Measurements from ENCODE around the gene RMDN2. TPM values are rescaled to one million over a fixed set of nuclear protein-coding genes. Genes with fewer than 3 reads are reported as not detected.
"Not testable (repeated sequence)": the region's sequence is repeated elsewhere in the genome, so short reads cannot be mapped to it uniquely, and the experiment has no call there.

RMDN2 gene
- total RNA-seq, 1 donor from 2014 or later = 2.3 TPM

- no peak for DNase-seq (ENCODE audit: extremely low read depth, low read depth, low spot score)
These were observed 3.3 kb downstream of the RMDN2 start for GRCh38 chr2:37928377-37928776.

DNA sequence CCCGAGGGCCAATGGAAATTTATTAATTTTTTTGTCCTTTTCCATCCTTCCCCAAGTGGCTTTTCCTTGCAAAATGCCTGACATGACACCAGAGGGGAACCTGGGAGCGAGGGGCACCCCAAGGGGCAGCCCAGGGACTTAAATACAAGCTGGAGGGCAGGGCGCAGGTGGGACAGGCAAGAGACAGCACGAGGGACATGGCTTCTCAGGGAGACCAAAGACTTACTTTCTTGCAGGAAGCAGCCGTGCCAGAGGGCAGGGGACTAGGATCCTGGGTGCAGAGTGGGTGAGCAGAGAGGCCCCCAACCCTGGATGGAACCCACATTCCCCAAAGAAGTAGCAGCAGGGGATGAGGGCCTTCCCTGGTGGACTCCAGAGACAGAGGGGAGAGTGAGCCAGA is 5.3 kb downstream of the RMDN2 start:
- not testable (repeated sequence) for DNase-seq (ENCODE audit: extremely low read depth, low read depth, low spot score)

DNA sequence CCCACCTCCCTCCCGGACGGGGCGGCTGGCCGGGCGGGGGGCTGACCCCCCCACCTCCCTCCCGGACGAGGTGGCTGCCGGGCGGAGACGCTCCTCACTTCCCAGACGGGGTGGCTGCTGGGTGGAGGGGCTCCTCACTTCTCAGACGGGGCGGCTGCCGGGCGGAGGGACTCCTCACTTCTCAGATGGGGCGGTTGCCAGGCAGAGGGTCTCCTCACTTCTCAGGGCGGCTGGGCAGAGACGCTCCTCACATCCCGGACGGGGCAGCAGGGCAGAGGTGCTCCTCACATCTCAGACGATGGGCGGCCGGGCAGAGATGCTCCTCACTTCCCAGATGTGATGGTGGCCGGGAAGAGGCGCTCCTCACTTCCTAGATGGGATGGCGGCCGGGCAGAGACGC is 7.8 kb downstream of the RMDN2 start:
- DNase-seq (ENCODE audit: extremely low read depth, low read depth, low spot score) = not testable (repeated sequence)

DNA sequence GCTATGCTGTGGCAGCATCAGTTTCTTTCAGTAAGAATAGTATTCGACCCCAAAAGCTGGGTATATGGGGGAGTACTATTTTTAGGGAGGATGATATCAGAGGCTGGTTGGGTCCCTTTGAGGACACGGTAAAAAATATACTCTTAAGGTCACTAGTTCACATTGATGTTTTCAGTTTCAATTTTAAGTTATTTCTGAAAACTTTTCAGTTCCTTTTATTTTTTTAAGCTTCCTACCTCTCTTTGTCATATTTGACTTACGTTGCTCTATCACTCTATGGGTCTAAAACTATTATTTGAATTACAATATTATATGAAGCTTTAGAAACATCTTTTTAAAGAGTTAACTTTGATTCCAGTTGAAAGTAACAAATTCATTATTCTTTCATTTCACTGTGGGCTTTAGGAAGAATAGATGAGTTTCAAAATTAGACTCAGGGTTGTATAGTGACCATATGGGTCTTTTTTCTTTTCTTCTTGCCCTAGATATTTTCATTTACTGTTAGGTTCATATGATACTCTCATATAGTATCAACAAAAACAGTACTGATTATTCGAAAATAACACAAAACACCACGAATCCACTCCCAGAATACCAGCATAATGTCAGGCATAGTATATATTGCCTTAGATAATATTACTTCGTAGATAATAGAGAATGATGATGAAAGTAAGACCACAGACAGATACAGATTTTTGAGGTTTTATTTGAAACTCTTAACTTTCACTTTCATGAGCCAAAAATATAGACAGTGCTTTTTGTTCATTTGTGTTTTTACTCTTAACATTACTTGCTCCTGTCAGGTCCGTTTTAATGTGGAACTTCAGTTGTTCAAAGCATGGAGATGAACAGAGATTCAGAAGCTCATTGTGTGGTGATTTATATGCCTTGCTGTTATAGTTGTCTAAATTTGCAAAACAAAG is 9.8 kb downstream of the RMDN2 start:
- DNase-seq (ENCODE audit: extremely low read depth, low read depth, low spot score) = no peak

DNA sequence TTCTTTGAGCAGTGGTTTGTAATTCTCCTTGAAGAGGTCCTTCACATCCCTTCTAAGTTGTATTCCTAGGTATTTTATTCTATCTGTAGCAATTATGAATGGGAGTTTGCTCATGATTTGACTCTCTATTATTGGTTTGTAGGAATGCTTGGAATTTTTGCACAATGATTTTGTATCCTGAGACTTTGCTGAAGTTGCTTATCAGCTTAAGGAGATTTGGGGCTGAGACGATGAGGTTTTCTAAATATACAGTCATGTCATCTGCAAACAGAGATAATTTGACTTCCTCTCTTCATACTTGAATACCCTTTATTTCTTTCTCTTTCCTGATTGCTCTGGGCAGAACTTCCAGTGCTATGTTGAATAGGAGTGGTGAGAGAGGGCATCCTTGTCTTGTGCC is 12.5 kb downstream of the RMDN2 start:
- DNase-seq (ENCODE audit: extremely low read depth, low read depth, low spot score) = not testable (repeated sequence)

- not testable (repeated sequence) for DNase-seq (ENCODE audit: extremely low read depth, low read depth, low spot score)
These were observed 16.2 kb downstream of the RMDN2 start for GRCh38 chr2:37941267-37941666.

DNA sequence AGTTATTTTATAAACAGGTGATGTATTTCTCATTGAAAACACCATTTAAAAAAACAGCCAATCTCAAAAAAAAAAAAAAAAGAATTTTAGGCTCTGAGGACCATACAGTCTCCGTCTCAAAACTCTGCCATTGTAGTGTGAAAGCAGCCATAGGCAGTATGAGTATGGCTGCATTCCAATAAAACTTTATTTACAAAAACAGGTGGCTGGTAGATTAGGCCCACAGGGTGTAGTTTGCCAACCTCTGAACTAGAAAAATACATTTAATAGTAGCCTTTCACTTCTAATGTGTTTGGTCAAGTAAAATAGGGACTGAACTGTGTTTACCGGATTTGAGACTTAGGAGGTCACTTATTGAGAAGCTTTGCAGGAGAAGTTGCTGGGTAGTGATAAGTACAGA is 19.2 kb downstream of the RMDN2 start:
- no peak for DNase-seq (ENCODE audit: extremely low read depth, low read depth, low spot score)

DNA sequence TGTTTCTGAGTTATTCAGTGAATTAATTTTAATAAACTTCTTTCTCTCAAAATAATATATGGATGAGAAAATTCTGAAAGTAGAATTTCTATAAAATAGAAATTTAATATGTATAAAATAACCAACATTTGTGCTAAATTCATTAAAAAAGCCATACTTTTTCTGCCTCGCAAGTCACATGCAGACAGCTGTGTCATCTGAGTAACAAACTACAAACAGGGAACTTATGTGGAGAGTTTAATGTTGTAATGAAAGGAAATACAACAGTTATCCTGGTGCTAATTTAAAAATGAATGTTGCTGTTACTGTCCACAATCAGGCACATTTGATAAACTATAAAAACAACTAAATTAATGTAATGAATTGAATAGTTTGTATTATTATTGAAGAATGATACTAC is 22.2 kb downstream of the RMDN2 start:
- no peak for DNase-seq (ENCODE audit: extremely low read depth, low read depth, low spot score)

DNA sequence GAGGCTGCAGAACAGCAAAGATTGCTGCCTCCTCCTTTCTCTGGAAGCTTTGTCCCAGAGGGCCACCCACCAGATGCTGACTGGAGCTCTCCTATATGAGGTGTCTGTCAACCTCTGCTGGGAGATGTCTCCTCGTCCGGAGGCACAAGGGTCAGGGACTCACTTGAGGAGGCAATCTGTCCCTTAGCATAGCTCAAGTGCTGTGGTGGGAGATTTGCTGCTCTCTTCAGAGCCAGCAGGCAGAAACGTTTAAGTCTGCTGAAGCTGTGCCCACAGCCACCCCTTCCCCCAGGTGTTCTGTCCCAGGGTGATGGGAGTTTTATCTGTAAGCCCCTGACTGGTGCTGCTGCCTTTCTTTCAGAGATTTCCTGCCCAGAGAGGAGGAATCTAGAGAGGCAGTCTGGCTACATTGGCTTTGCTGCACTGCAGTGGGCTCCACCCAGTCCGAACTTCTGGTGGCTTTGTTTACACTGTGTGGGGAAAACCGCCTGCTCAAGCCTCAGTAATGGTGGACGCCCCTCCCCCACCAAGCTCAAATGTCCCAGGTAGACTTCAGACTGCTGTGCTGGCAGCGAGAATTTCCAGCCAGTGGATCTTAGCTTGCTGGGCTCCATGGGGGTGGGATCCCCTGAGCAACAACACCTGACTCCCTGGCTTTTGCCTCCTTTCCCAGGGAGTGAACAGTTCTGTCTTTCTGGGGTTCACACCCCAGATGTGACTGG is 37.1 kb downstream of the RMDN2 start:
- DNase-seq (ENCODE audit: extremely low read depth, low read depth, low spot score) = not testable (repeated sequence)

- not testable (repeated sequence) for DNase-seq (ENCODE audit: extremely low read depth, low read depth, low spot score)
These were observed 37.6 kb downstream of the RMDN2 start for GRCh38 chr2:37962740-37963121.

DNA sequence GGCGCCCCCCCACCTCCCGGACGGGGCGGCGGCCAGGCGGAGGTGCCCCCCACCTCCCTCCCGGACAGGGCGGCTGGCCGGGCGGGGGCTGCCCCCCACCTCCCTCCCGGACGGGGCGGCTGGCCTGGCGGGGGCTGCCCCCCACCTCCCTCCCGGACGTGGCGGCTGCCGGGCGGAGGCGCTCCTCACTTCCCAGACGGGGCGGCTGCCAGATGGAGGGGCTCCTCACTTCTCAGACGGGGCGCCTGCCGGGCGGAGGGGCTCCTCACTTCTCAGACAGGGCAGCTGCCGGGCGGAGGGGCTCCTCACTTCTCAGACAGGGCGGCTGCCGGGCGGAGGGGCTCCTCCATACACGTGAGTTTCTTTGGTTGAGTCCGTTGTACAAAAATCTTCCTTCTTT is 38.8 kb downstream of the RMDN2 start:
- not testable (repeated sequence) for DNase-seq (ENCODE audit: extremely low read depth, low read depth, low spot score)

DNA sequence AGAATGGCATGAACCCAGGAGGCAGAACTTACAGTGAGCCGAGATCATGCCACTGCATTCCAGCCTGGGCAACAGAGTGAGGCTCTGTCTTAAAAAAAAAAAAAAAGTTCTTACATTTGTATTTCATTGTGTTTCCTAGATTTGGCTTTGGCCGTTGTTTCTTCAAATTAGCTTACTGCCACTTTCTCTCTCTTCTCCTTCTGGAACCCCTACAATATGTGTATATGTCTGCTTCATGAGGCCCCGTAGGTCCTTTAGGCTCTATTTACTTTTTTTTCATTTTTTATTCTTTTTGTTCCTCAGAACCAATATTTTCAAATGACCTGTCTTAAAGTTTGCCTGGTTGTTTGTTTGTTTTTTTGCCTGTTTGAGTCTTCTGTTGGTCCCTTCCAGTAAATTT is 41.2 kb downstream of the RMDN2 start:
- no peak for DNase-seq (ENCODE audit: extremely low read depth, low read depth, low spot score)

DNA sequence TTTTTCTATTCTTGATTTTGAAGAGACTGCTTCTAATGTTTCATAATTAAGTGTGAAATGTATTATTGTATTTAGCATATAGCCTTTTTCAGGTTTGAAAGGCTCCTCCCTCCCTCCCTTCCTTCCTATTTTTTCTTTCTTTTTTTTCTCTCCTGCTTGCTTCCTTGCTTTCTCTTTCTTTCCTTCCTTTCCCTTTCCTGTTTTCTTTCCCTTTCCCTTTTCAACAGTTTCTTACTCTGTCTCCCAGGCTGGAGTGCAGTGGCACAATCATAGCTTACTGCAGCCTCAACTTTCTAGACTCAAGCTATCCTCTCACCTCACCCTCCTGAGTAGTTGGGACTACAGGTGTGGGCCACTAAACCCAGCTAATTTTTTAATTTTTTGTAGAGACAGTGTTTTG is 44.6 kb downstream of the RMDN2 start:
- no peak for DNase-seq (ENCODE audit: extremely low read depth, low read depth, low spot score)

DNA sequence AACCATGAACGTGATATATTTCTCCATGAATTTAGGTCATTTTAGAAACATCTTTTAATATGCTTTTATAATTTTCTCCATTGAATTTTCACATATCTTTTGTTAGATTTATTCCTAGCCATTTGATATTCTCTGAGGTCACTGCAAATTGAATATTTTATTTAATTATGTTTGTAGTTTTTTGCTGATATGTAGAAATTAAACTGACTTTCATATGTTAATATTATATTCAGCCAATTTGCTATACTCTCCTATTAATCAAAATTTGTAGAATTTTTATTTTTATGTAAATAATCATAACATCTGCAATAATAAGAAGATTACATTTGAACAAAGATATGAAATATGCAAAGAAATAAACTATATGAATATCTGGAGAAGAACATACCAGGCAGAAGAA is 46.9 kb downstream of the RMDN2 start:
- no peak for DNase-seq (ENCODE audit: extremely low read depth, low read depth, low spot score)

DNA sequence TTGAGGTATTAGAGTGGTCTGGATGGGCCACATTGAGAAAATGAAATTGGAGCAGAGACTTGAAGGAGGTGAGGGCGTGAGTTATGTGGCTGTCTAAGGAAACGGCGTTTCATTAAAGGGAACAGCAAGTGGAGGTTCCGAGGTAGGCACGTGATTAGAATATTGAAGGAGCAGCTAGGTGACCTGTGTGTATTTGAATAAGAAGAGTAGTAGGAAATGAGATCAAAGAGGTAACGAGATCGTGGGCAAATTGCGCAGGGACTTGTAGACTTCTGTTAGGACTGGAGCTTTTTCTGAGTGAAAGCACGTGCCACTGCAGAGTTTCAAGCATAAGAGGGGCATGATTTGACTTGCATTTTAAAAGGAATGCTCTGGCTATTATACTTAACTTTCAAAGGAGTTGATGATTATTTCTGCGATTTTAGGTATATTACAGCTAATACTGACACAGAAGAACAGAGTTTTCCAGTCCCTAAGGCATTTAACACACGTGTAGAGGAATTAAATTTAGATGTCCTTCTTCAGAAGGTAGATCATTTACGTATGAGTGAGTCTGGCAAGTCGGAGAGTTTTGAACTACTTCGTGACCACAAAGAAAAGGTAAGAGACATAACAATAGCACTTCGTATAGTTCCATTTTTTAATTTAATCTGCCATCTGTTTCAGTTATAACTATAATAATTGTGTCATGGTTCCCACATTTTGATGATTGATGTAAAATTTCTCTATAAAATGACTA is 48.7 kb downstream of the RMDN2 start:
- no peak for DNase-seq (ENCODE audit: extremely low read depth, low read depth, low spot score)

DNA sequence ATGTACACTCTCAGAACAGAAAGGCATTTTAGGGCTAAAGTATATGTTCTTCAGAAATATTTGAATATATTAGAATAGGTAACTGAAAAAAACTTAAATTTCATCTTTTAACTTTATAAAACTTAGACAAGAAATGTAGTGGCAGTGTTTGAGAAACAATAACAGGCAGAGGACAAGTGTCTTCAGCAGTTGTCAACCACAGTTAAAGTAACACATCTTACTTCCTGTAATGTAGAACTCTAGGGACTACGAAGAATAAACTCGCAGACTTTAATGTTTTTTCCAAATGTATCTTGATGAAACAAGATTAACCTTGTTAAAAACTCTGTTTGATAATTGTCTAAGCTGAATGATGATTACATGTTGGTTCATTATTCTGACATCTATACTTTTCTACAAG is 50.7 kb downstream of the RMDN2 start:
- DNase-seq (ENCODE audit: extremely low read depth, low read depth, low spot score) = no peak

DNA sequence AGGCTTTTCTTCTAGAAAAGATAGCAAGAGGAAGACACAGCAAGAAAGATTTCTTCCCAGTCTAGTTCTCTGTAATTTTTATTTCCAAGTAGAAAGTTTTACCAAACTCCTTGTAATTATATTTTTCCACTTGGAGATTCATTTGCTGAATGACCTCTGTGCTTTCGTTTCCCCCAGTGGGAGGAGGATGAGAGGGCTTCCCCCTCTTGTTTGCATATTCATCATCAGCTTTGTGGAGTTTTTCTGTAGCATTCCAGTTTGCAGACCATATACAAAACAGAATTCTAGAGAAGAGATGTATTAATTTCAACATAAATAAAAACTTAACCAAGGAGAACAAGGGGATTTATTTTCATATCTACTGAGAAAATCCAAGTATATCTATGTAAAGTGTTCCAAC is 51.3 kb downstream of the RMDN2 start:
- no peak for DNase-seq (ENCODE audit: extremely low read depth, low read depth, low spot score)

GRCh38 chr2:37982147-37982582 is 57.1 kb downstream of the RMDN2 start:
- peak; percentile 34 for DNase-seq (ENCODE audit: extremely low read depth, low read depth, low spot score)

DNA sequence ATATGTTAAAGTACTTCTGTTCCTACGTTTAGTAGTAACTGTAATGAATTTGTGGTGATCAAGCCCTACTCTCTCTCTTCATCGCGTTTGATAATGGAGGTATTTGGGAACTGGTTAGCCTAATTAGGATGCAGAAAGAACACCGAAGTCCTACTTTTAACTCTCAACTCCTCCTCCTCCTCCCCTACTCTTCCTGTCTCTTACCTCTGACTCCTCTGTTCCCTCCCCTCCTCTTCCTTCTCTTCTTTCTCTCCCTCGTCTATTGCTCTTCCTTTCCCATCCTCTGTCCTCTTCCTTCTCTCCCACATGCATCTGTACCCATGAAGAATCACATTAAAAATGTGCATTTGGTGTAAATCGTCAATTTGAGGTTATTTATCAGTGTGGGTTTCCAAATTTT is 57.8 kb downstream of the RMDN2 start:
- DNase-seq (ENCODE audit: extremely low read depth, low read depth, low spot score) = no peak

- DNase-seq (ENCODE audit: extremely low read depth, low read depth, low spot score) = no peak
These were observed 58.6 kb downstream of the RMDN2 start for GRCh38 chr2:37983719-37984118.

GRCh38 chr2:37984176-37984575 is 59.1 kb downstream of the RMDN2 start:
- no peak for DNase-seq (ENCODE audit: extremely low read depth, low read depth, low spot score)
